ENCODE measurements around the gene ITSN1. TPM values are rescaled to one million over a fixed set of nuclear protein-coding genes. Genes with fewer than 3 reads are reported as not detected.

ITSN1 gene
- total RNA-seq, 2 donors from 2014 or later = 15.0 to 47.5 TPM

DNA sequence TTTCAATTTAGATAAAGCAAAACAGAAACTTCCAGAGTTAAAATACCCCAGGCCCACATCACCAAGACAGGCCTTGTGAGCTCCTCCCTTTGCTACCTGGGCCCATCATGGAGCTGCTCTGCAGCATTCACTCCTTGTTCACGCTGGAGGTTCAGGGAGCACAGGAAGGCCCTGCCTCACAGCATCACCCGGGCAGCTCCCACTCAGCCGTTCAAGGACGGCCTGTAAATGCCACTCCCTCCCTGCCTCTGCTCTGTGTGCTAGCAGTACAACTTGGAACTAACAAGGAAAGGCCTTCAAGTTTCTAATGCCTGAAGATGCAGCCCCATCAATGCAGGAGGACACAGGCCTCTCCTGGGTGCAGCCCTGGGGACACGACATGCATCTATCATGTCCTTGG, 261.7 kb downstream of the ITSN1 start:
- ATAC-seq (no peak), DNase-seq (no peak)
- Histone ChIP-seq H3K4me3 (no peak overlapping the region), H3K27ac (no peak overlapping the region), H3K9me3 (no peaks in the 10 kb centered on the region), H3K27me3 (no peaks in the 10 kb centered on the region), H3K4me1 (no peaks in the 10 kb centered on the region), H3K36me3 (replicated peaks in 1 of 2; ENCODE audit: insufficient read depth in 1 of 2, low read depth in 2 of 2) (peaks cover 5 to 46% of the 10 kb centered on the region in 2 donors)
- WGBS, 2 donors = 68 to 74% methylated on average over 5 of the region's 5 CpGs
- TF ChIP-seq POLR2A (IDR thresholded peaks at IDR 0.05) = no peak
- TF ChIP-seq, protein P1, sequence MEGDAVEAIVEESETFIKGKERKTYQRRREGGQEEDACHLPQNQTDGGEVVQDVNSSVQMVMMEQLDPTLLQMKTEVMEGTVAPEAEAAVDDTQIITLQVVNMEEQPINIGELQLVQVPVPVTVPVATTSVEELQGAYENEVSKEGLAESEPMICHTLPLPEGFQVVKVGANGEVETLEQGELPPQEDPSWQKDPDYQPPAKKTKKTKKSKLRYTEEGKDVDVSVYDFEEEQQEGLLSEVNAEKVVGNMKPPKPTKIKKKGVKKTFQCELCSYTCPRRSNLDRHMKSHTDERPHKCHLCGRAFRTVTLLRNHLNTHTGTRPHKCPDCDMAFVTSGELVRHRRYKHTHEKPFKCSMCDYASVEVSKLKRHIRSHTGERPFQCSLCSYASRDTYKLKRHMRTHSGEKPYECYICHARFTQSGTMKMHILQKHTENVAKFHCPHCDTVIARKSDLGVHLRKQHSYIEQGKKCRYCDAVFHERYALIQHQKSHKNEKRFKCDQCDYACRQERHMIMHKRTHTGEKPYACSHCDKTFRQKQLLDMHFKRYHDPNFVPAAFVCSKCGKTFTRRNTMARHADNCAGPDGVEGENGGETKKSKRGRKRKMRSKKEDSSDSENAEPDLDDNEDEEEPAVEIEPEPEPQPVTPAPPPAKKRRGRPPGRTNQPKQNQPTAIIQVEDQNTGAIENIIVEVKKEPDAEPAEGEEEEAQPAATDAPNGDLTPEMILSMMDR (IDR thresholded peaks at IDR 0.05) = no peak
- intact Hi-C loops (cut with DNase I) = no loop called here

DNA sequence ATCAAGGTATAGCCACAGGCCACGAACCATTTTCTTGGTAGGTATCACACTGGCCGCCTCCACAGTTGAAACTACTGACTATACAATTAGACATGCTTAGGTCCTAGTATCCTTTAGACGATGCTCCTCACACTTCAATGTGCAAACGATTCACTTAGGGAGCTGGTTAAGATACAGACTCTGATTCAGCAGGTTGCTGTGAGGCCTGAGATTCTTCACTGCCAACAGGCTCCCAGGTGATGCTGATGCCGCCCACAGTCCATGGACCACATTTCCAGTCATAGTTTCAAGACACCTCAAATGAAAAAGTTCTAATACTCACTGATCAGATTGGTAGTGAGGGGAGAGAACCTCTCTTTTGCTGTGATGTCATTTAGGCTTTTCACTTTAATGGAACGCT, 266.5 kb downstream of the ITSN1 start:
- no peaks in the 10 kb centered on the region for H3K27me3 ChIP-seq
- peaks cover 9 to 53% of the 10 kb centered on the region in 2 donors for H3K36me3 ChIP-seq (replicated peaks in 1 of 2; ENCODE audit: insufficient read depth in 1 of 2, low read depth in 2 of 2)
- H3K9me3 ChIP-seq = no peaks in the 10 kb centered on the region
- DNase-seq (no peak), ATAC-seq (no peak)
- intact Hi-C loops (cut with DNase I) = no loop called here
- no peak for TF ChIP-seq POLR2A (IDR thresholded peaks at IDR 0.05)
- TF ChIP-seq, protein P1 (IDR thresholded peaks at IDR 0.05) = no peak
- no peak overlapping the region for H3K4me3 ChIP-seq
- H3K4me1 ChIP-seq = no peaks in the 10 kb centered on the region
- no peak overlapping the region for H3K27ac ChIP-seq
- WGBS, 2 donors = 77 to 82% methylated on average over 6 of the region's 6 CpGs

DNA sequence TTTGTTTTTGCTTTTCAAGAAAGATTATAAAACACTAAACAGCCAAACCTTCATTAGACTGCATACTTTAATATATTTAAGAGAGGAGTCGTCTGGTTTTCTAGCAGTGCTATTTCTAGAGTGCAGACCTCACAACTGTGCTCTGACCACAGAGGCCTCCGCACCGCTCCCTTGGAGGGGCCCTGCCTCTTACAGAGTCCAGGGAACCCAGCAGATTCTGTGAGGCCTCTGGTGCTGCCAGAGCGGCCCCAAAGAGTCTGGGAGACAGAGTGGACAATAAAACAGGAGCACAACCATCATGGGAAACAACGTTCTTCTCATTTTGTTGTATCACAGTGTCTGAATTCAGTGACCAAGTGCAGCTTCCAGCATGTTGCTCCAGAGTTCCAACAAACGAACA, 267.5 kb downstream of the ITSN1 start:
- no peak for TF ChIP-seq POLR2A (IDR thresholded peaks at IDR 0.05)
- TF ChIP-seq, protein P1 (IDR thresholded peaks at IDR 0.05) = no peak
- intact Hi-C loops (cut with DNase I) = loop anchor here (10.0 kb wide), 1 partner anchor 715 kb away; no protein-coding TSS in a partner anchor
- peaks cover 9 to 47% of the 10 kb centered on the region in 2 donors for H3K36me3 ChIP-seq (replicated peaks in 1 of 2; ENCODE audit: insufficient read depth in 1 of 2, low read depth in 2 of 2)
- H3K27ac ChIP-seq = no peak overlapping the region
- no peak for DNase-seq
- WGBS, 2 donors = 78 to 88% methylated on average over 6 of the region's 6 CpGs
- H3K9me3 ChIP-seq = no peaks in the 10 kb centered on the region
- H3K27me3 ChIP-seq = no peaks in the 10 kb centered on the region
- no peak for ATAC-seq
- no peak overlapping the region for H3K4me3 ChIP-seq
- peaks cover 9% of the 10 kb centered on the region for H3K4me1 ChIP-seq

DNA sequence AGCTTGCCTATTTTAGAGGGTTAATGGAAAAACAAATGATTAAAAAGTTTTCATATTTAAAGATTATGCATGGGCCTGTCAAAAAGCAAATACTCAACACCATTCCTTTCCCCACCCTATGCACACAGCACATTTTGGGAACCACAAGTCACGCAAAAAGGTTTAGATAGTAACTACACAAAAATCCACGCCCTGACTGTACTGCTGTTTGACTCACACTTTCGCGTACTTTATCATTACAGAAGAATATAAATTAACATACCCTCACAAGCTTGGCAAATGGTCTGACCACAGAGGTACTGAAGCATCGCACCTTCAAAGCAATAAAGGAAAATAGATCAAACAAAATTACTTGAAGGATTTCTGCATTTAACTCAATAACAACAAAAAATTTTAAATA, 271.9 kb downstream of the ITSN1 start:
- intact Hi-C loops (cut with DNase I) = loop anchor here (10.0 kb wide), 1 partner anchor 711 kb away; no protein-coding TSS in a partner anchor
- TF ChIP-seq, protein P1 (IDR thresholded peaks at IDR 0.05) = no peak
- no peak for TF ChIP-seq POLR2A (IDR thresholded peaks at IDR 0.05)
- H3K9me3 ChIP-seq = no peaks in the 10 kb centered on the region
- H3K27me3 ChIP-seq = no peaks in the 10 kb centered on the region
- WGBS, 2 donors = 74 to 87% methylated on average over 5 of the region's 5 CpGs
- no peak overlapping the region for H3K4me3 ChIP-seq
- H3K36me3 ChIP-seq (replicated peaks in 1 of 2; ENCODE audit: insufficient read depth in 1 of 2, low read depth in 2 of 2) = peaks cover 4 to 16% of the 10 kb centered on the region in 2 donors
- no peak overlapping the region for H3K27ac ChIP-seq
- DNase-seq (no peak), ATAC-seq (no peak)
- H3K4me1 ChIP-seq = peaks cover 17% of the 10 kb centered on the region

Measured in body of pancreas (tissue), 4 donors.